Peyer's patch (tissue), 4 donors: ENCODE results near the gene ANKRD49. TPM values are rescaled to one million over a fixed set of nuclear protein-coding genes. Genes with fewer than 3 reads are reported as not detected.

Experiments
- DNase-seq, 3 donors: peaks; one replicate each; pipeline ENCODE4 v3.0.0-alpha.2; 2017 to 2019
- H3K27ac ChIP-seq, 4 donors: fragments of 200-600 bp; sonication (generic); one replicate each; pipeline ENCODE4 v1.5.1; 2016 to 2019
- H3K27me3 ChIP-seq, 2 donors: fragments of 200-600 bp; sonication (generic); one replicate each; pipeline ENCODE4 v1.5.1; 2019
- H3K36me3 ChIP-seq, 3 donors: fragments of 200-600 bp; sonication (generic); one replicate each; pipeline ENCODE4 v1.5.1; 2016 to 2019
- H3K4me1 ChIP-seq, 4 donors: fragments of 200-600 bp; sonication (generic); one replicate each; pipeline ENCODE4 v1.5.1; 2016 to 2019
- H3K4me3 ChIP-seq, 4 donors: fragments of 200-600 bp; sonication (generic); 1 replicate in 3 of 4; 2 replicates in 1 of 4; pipeline ENCODE4 v1.5.1; 2016 to 2019; ENCODE audit warnings: mild to moderate bottlenecking in 1 of 4
- H3K9me3 ChIP-seq, 4 donors: fragments of 200-600 bp; sonication (generic); one replicate each; pipeline ENCODE4 v1.5.1; 2016 to 2019; ENCODE audit warnings: mild to moderate bottlenecking in 1 of 4
- POLR2A ChIP-seq, 2 donors: fragments of 450-650 bp; IDR thresholded peaks; one replicate each; pipeline ENCODE4 v1.5.1; 2017; ENCODE audit warnings: antibody characterized with exemption in 2 of 2, mild to moderate bottlenecking in 2 of 2, moderate library complexity in 2 of 2
- total RNA-seq, 4 donors: library from RNA; depleted of rRNA; stranded (reverse); fragments of >200 nt; gene quantifications; one replicate each; pipeline ENCODE4 v1.1.0, GENCODE V29; 2016
- TF ChIP-seq, protein P1 (sequence below), 6 experiments: fragments of 450-650 bp in 4 of 6; fragments of 200-600 bp in 2 of 6; sonication (generic) in 1 of 6; IDR thresholded peaks; one replicate each; pipeline ENCODE4 v1.5.1; 2017 to 2019; ENCODE audit warnings: antibody characterized with exemption in 6 of 6, mild to moderate bottlenecking in 3 of 6, moderate library complexity in 1 of 6

ANKRD49 gene
- total RNA-seq, 4 donors from 2014 or later = 17.3 to 49.5 (median 20.7) TPM

GRCh38 chr11:94511932-94512781 is 18.4 kb downstream of the ANKRD49 start, which contains the start of gene C11orf97:
Gene C11orf97 (plus strand): TSS chr11:94512461. CDS start chr11:94512529, 68 bp downstream.
- DNase-seq = peak; percentile 32 to 72 (median 65)
- Histone ChIP-seq H3K4me3 (peak within 1 kb of the TSS; percentile 38 to 68 (median 54)), H3K4me1 (peaks cover 0 to 18% (median 0%) of the 10 kb centered on the region in 4 donors), H3K27ac (no peak within 1 kb of the TSS), H3K36me3 (no peaks in the 10 kb centered on the region), H3K27me3 (no peaks in the 10 kb centered on the region), H3K9me3 (no peaks in the 10 kb centered on the region)
- no peak for TF ChIP-seq POLR2A (IDR thresholded peaks at IDR 0.05)
- TF ChIP-seq, protein P1, sequence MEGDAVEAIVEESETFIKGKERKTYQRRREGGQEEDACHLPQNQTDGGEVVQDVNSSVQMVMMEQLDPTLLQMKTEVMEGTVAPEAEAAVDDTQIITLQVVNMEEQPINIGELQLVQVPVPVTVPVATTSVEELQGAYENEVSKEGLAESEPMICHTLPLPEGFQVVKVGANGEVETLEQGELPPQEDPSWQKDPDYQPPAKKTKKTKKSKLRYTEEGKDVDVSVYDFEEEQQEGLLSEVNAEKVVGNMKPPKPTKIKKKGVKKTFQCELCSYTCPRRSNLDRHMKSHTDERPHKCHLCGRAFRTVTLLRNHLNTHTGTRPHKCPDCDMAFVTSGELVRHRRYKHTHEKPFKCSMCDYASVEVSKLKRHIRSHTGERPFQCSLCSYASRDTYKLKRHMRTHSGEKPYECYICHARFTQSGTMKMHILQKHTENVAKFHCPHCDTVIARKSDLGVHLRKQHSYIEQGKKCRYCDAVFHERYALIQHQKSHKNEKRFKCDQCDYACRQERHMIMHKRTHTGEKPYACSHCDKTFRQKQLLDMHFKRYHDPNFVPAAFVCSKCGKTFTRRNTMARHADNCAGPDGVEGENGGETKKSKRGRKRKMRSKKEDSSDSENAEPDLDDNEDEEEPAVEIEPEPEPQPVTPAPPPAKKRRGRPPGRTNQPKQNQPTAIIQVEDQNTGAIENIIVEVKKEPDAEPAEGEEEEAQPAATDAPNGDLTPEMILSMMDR (IDR thresholded peaks at IDR 0.05) = no peak

GRCh38 chr11:94513091-94513490 is 19.3 kb downstream of the ANKRD49 start:
- Histone ChIP-seq H3K27me3 (no peaks in the 10 kb centered on the region), H3K27ac (no peak overlapping the region), H3K36me3 (no peaks in the 10 kb centered on the region), H3K9me3 (no peaks in the 10 kb centered on the region), H3K4me1 (peaks cover 0 to 18% (median 0%) of the 10 kb centered on the region in 4 donors), H3K4me3 (peak overlapping the region in 2 of 4 donors; percentile 67 to 68)
- TF ChIP-seq POLR2A (IDR thresholded peaks at IDR 0.05) = no peak
- TF ChIP-seq, protein P1 (IDR thresholded peaks at IDR 0.05) = no peak
- DNase-seq = peak in 1 of 3 donors; percentile 50

DNA sequence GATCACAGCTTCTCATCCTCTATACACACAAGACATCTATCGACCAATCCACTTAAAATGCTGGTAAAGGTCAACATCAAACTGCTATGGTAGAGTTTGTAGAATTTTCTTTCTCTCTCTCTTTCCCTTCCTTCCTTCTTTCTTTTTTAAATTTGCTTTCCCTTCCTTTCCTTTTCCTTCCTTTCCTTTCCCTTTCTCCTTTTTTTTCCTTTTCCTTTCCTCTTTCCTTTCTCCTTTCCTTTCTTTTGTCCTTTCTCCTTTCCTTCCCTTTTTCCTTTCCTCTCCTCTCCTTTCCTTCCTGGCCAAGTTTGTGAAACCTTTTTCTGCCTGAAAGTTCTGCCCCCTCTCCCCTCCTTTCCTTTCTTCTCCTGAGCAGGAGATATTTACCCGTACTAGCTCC is 21.6 kb downstream of the ANKRD49 start:
- Histone ChIP-seq H3K36me3 (no peaks in the 10 kb centered on the region), H3K9me3 (no peaks in the 10 kb centered on the region), H3K27ac (no peak overlapping the region), H3K4me1 (peaks cover 0 to 18% (median 0%) of the 10 kb centered on the region in 4 donors), H3K4me3 (no peak overlapping the region), H3K27me3 (no peaks in the 10 kb centered on the region)
- no peak for TF ChIP-seq POLR2A (IDR thresholded peaks at IDR 0.05)
- TF ChIP-seq, protein P1 (IDR thresholded peaks at IDR 0.05) = no peak
- no peak for DNase-seq

DNA sequence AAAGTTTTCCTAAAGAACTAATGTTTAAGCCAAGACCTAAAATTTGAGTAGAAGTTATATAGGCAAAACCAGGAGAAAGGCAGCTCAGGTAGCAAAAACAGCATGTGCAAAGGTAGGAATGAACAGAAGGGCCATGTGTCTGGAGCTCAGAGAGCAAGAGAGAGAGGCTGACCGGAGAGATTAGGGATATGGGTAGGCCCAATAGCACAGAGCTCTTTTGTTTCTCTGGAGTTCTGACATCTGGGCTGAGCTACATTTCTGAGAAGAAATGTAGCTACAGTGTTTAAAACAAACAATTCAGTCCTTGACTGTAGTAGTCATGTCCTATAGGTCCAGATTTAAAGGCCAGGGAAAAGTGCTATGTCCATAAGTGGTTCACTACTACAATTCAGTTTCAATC is 22.9 kb downstream of the ANKRD49 start:
- Histone ChIP-seq H3K9me3 (no peaks in the 10 kb centered on the region), H3K36me3 (no peaks in the 10 kb centered on the region), H3K4me1 (peaks cover 0 to 18% (median 0%) of the 10 kb centered on the region in 4 donors), H3K27me3 (no peaks in the 10 kb centered on the region), H3K4me3 (no peak overlapping the region), H3K27ac (no peak overlapping the region)
- no peak for DNase-seq
- TF ChIP-seq POLR2A (IDR thresholded peaks at IDR 0.05) = no peak
- TF ChIP-seq, protein P1 (IDR thresholded peaks at IDR 0.05) = no peak

GRCh38 chr11:94518300-94518699 is 24.5 kb downstream of the ANKRD49 start:
- peaks cover 0 to 3% (median 0%) of the 10 kb centered on the region in 4 donors for H3K4me1 ChIP-seq
- H3K27ac ChIP-seq = no peak overlapping the region
- H3K36me3 ChIP-seq = no peaks in the 10 kb centered on the region
- no peak for DNase-seq
- no peaks in the 10 kb centered on the region for H3K9me3 ChIP-seq
- no peak overlapping the region for H3K4me3 ChIP-seq
- TF ChIP-seq POLR2A (IDR thresholded peaks at IDR 0.05) = no peak
- TF ChIP-seq, protein P1 (IDR thresholded peaks at IDR 0.05) = no peak
- H3K27me3 ChIP-seq = no peaks in the 10 kb centered on the region
